Neural progenitor cell (in vitro differentiated cells): Measurements from ENCODE around the gene ST6GAL1. TPM values are rescaled to one million over a fixed set of nuclear protein-coding genes. Genes with fewer than 3 reads are reported as not detected.

ENCODE experiments used
- DNase-seq: peaks from one replicate; pipeline ENCODE4 v3.0.0-alpha.2; 2016; ENCODE audit warnings: low spot score
- H2AFZ ChIP-seq: fragments of 200-600 bp; sonication (generic); replicated peaks from 2 replicates; pipeline ENCODE4 v1.6.1; 2016; ENCODE audit warnings: antibody characterized with exemption
- H3F3A ChIP-seq: fragments of 200-600 bp; sonication (generic); 2 replicates; pipeline ENCODE4 v1.6.1; 2016; ENCODE audit warnings: antibody characterized with exemption, low read depth
- H3K27ac ChIP-seq: fragments of 200-600 bp; sonication (generic); 2 replicates; pipeline ENCODE4 v1.5.1; 2016; ENCODE audit warnings: mild to moderate bottlenecking
- H3K27me3 ChIP-seq: fragments of 200-600 bp; sonication (generic); 2 replicates; pipeline ENCODE4 v1.6.1; 2016; ENCODE audit warnings: mild to moderate bottlenecking, moderate library complexity
- H3K36me3 ChIP-seq: fragments of 200-600 bp; sonication (generic); 2 replicates; pipeline ENCODE4 v1.5.1; 2016
- H3K4me1 ChIP-seq: fragments of 200-600 bp; sonication (generic); 2 replicates; pipeline ENCODE4 v1.6.1; 2016; ENCODE audit warnings: mixed run types
- H3K4me2 ChIP-seq: fragments of 200-600 bp; sonication (generic); 2 replicates; pipeline ENCODE4 v1.6.1; 2016
- H3K4me3 ChIP-seq: fragments of 200-600 bp; sonication (generic); 2 replicates; pipeline ENCODE4 v1.5.1; 2016
- H3K79me2 ChIP-seq: fragments of 200-600 bp; sonication (generic); 2 replicates; pipeline ENCODE4 v1.6.1; 2016; ENCODE audit warnings: low read depth
- H3K9ac ChIP-seq: fragments of 200-600 bp; sonication (generic); 2 replicates; pipeline ENCODE4 v1.6.1; 2016
- H3K9me3 ChIP-seq: fragments of 200-600 bp; sonication (generic); 2 replicates; pipeline ENCODE4 v1.5.1; 2016; ENCODE audit warnings: low read depth
- H4K20me1 ChIP-seq: fragments of 200-600 bp; sonication (generic); 2 replicates; pipeline ENCODE4 v1.6.1; 2016; ENCODE audit warnings: low read depth
- H3K27ac Mint-ChIP-seq: 3 replicates; pipeline ENCODE4 v1.8.0; 2021; ENCODE audit warnings: mixed read lengths
- H3K27me3 Mint-ChIP-seq: 2 replicates; pipeline ENCODE4 v1.8.0; 2022; ENCODE audit warnings: low read depth, mild to moderate bottlenecking, inconsistent platforms, moderate library complexity, mixed read lengths; ENCODE audit not compliant: insufficient read depth
- H3K36me3 Mint-ChIP-seq: 3 replicates; pipeline ENCODE4 v1.8.0; 2021; ENCODE audit warnings: mixed read lengths
- H3K4me1 Mint-ChIP-seq: 3 replicates; pipeline ENCODE4 v1.8.0; 2021; ENCODE audit warnings: mixed read lengths
- H3K4me3 Mint-ChIP-seq: 3 replicates; pipeline ENCODE4 v1.8.0; 2021; ENCODE audit warnings: mild to moderate bottlenecking, moderate library complexity, mixed read lengths
- H3K9me3 Mint-ChIP-seq: 3 replicates; pipeline ENCODE4 v1.8.0; 2020; ENCODE audit warnings: mixed read lengths
- CTCF ChIP-seq: fragments of 200-600 bp; sonication (generic); IDR thresholded peaks from 2 replicates; pipeline ENCODE4 v1.5.1; 2017; ENCODE audit warnings: antibody characterized with exemption, mild to moderate bottlenecking
- EZH2 ChIP-seq: fragments of 200-600 bp; sonication (generic); IDR thresholded peaks from 2 replicates; pipeline ENCODE4 v1.6.1; 2017; ENCODE audit warnings: antibody characterized with exemption, mild to moderate bottlenecking, moderate library complexity
- EZH2phosphoT487 ChIP-seq: fragments of 200-600 bp; sonication (generic); IDR thresholded peaks from 2 replicates; pipeline ENCODE4 v1.6.1; 2017; ENCODE audit warnings: antibody characterized with exemption
- total RNA-seq: library from RNA; depleted of rRNA; stranded (reverse); fragments of >200 nt; gene quantifications from 2 replicates; pipeline ENCODE4 v1.2.3, GENCODE V29; 2015; ENCODE audit warnings: low replicate concordance

Gene ST6GAL1
- total RNA-seq, 1 donor from 2014 or later: 27.3 TPM

- Mint-ChIP-seq H3K4me3 (no peak overlapping the region), H3K36me3 (peaks cover 16% of the 10 kb centered on the region), H3K27me3 (peaks cover 4% of the 10 kb centered on the region), H3K27ac (no peak overlapping the region), H3K4me1 (peaks cover 15% of the 10 kb centered on the region), H3K9me3 (no peaks in the 10 kb centered on the region)
- no peaks in the 10 kb centered on the region for H3K79me2 ChIP-seq
- no peak overlapping the region for H2AFZ ChIP-seq
- H3K27ac ChIP-seq: no peak overlapping the region
- peaks cover 9% of the 10 kb centered on the region for H3K4me1 ChIP-seq
- H3K9ac ChIP-seq: no peak overlapping the region
- peaks cover 6% of the 10 kb centered on the region for H4K20me1 ChIP-seq
- H3K9me3 ChIP-seq: no peaks in the 10 kb centered on the region
- no peaks in the 10 kb centered on the region for H3K27me3 ChIP-seq
- H3K36me3 ChIP-seq: no peaks in the 10 kb centered on the region
- no peaks in the 10 kb centered on the region for H3F3A ChIP-seq
- H3K4me2 ChIP-seq: no peak overlapping the region
- H3K4me3 ChIP-seq: no peak overlapping the region
- TF ChIP-seq CTCF: no peak
- no peak for DNase-seq
These were observed 43.4 kb downstream of the ST6GAL1 start for GRCh38 chr3:186973702-186974101.

GRCh38 chr3:186974824-186975313 is 44.5 kb downstream of the ST6GAL1 start:
- Histone ChIP-seq H3K4me2 (no peak overlapping the region), H3K9me3 (no peaks in the 10 kb centered on the region), H3K36me3 (no peaks in the 10 kb centered on the region), H3F3A (no peaks in the 10 kb centered on the region), H3K79me2 (no peaks in the 10 kb centered on the region), H4K20me1 (peaks cover 6% of the 10 kb centered on the region), H3K27me3 (no peaks in the 10 kb centered on the region), H3K27ac (no peak overlapping the region), H3K9ac (no peak overlapping the region), H3K4me1 (peaks cover 9% of the 10 kb centered on the region), H2AFZ (no peak overlapping the region), H3K4me3 (no peak overlapping the region)
- H3K4me1 Mint-ChIP-seq: peaks cover 15% of the 10 kb centered on the region
- H3K27ac Mint-ChIP-seq: no peak overlapping the region
- DNase-seq: no peak
- peaks cover 4% of the 10 kb centered on the region for H3K27me3 Mint-ChIP-seq
- no peak overlapping the region for H3K4me3 Mint-ChIP-seq
- no peaks in the 10 kb centered on the region for H3K9me3 Mint-ChIP-seq
- H3K36me3 Mint-ChIP-seq: peaks cover 13% of the 10 kb centered on the region
- TF ChIP-seq EZH2phosphoT487: no peak
- TF ChIP-seq CTCF: no peak
- no peak for TF ChIP-seq EZH2

- Histone ChIP-seq H3K27me3 (no peaks in the 10 kb centered on the region), H3K79me2 (no peaks in the 10 kb centered on the region), H3K4me2 (no peak overlapping the region), H3F3A (no peaks in the 10 kb centered on the region), H4K20me1 (peaks cover 6% of the 10 kb centered on the region), H3K36me3 (no peaks in the 10 kb centered on the region), H3K9me3 (no peaks in the 10 kb centered on the region), H3K4me1 (peaks cover 9% of the 10 kb centered on the region), H2AFZ (no peak overlapping the region), H3K9ac (no peak overlapping the region), H3K4me3 (no peak overlapping the region), H3K27ac (no peak overlapping the region)
- Mint-ChIP-seq H3K36me3 (peaks cover 13% of the 10 kb centered on the region), H3K9me3 (no peaks in the 10 kb centered on the region), H3K4me1 (peaks cover 15% of the 10 kb centered on the region), H3K27me3 (peaks cover 4% of the 10 kb centered on the region), H3K27ac (peak overlapping the region; percentile 27), H3K4me3 (no peak overlapping the region)
- no peak for DNase-seq
- no peak for TF ChIP-seq CTCF
- TF ChIP-seq EZH2phosphoT487: no peak
- no peak for TF ChIP-seq EZH2
These were observed 45.4 kb downstream of the ST6GAL1 start for GRCh38 chr3:186975726-186976125.
